Measurements from ENCODE around the gene DPH1.

- TF ChIP-seq CTCF (IDR thresholded peaks at IDR 0.05) (no peak), EP300 (IDR thresholded peaks at IDR 0.05) (no peak), POLR2A (IDR thresholded peaks at IDR 0.05) (no peak), POLR2AphosphoS5 (IDR thresholded peaks at IDR 0.05) (no peak)
Observed at GRCh38 chr17:2057760-2058585, 28.0 kb downstream of the DPH1 start.
